Stimulated activated CD8-positive, alpha-beta memory T cell treated with anti-CD3 and anti-CD28 coated beads, Interleukin-4, amount 100 ng/mL, for 1 hour (primary cell): ENCODE data around the gene UACA.
"Not testable (repeated sequence)": the region's sequence is repeated elsewhere in the genome, so short reads cannot be mapped to it uniquely, and the experiment has no call there.

Experiments
- DNase-seq, 2 donors: peaks; one replicate each; pipeline ENCODE4 v3.0.0-alpha.2; 2020; ENCODE audit warnings: low read depth in 2 of 2, low spot score in 1 of 2

UACA gene

DNA sequence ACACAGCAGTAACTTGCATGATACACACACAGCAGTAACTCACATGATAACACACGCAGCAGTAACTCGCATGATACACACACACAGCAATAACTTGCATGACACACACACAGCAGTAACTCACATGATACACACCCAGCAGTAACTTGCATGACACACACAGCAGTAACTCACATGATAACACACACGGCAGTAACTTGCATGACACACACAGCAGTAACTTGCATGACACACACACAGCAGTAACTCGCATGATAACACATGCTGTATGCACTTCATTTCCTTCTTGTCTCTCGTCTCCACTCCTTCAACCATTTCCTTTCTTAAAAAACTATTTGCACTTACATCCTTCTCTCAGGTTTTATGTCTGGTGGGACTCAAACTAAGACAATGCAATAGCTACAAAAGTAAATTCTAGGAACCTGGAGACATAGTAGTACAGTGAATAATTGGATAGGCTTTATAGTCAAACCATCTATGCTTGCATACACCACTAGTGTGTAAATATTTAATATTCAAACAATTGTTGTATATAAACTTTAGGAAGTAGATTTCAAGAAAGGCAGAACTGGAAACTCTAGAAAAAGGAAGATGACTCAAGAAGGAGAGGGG, 130.8 kb downstream of the UACA start:
- no peak for DNase-seq

- no peak for DNase-seq
Measured at GRCh38 chr15:70632079-70632478, 131.3 kb downstream of the UACA start.

- DNase-seq, result no peak
Measured at GRCh38 chr15:70629735-70630273, 133.6 kb downstream of the UACA start.

GRCh38 chr15:70628549-70628896, 134.8 kb downstream of the UACA start:
- DNase-seq, result no peak

GRCh38 chr15:70627734-70628548, 135.4 kb downstream of the UACA start:
- DNase-seq, result no peak

- no peak for DNase-seq
Measured at GRCh38 chr15:70627322-70627721, 136.0 kb downstream of the UACA start.

DNA sequence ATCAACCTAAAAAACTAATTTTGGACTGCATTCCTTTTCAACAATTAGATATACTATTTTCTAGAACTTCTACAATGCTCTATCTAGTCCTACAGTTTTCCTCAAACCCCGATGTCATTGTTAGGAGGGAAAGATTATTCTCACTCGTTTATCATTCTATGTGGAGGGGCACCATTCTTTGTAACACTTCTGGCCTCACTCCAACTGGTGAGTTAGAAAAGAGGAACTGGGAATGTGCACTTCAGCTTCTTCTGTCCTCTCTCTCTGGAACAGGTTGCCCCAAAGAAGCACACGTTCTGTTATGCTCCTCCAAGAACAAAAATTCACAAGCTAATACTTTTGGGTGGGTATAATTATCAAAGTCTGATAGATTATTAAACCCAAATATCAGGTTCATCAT, 137.9 kb downstream of the UACA start:
- DNase-seq, result no peak

DNA sequence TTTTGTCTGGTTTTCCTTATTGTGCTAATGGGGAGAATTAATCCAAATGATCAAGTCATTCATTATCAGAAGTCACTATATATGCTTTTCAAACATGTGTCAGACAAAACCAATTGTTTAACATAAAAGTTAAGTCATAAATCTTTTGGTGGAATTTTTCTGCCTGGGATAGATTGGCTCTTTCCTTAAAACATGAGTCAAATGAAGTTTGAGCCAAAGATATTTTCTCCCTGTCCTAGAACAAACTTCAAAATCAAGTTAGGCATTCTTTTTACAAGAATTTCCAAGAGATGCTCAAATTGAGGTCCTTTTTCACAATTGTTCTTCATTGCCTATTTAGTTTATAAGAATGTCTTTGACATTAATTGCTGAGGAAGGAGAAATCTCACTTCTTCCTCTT, 138.3 kb downstream of the UACA start:
- DNase-seq, result no peak

DNA sequence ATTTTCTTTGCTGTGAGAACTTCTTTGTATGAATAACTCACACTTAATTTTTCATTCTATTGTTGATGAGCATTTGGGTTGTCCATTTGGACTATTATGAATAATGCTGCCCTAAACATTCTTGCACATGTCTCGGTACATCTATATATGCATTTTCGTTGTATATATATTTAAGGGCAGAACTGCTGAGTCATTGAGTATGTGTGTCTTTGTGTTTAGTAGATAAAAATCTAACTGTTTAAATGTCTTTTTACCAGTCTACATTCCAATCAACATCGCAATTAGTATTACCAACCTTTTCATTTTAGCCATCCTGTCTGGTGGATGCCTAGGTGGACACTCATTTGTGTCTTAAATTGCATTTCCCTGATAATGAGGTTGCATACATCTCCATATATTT, 144.4 kb downstream of the UACA start:
- DNase-seq, result no peak

DNA sequence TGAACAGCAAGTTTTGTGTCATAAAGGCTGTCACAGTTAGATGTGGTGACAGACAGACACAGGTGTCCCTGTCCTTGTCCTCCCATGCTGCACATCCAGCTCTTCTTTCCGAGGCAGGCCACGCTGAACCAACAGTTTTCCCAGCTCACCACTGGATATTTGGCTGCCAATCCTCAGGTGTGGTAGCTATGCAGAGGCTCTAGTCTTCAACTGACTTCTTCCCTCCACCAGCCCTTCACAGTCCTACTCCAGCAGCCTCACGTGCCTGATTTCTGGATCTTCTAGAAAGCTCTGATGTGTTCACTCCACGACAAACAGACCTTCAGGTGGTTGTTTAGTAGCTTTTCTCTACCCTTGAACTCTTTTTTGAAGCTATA, 145.5 kb downstream of the UACA start:
- no peak for DNase-seq

- DNase-seq, result no peak
Measured at GRCh38 chr15:70617076-70617910, 146.1 kb downstream of the UACA start.

- DNase-seq, result not testable (repeated sequence)
Measured at GRCh38 chr15:70616311-70616756, 147.0 kb downstream of the UACA start.

GRCh38 chr15:70615435-70616310, 147.7 kb downstream of the UACA start:
- DNase-seq, result no peak

- no peak for DNase-seq
Measured at GRCh38 chr15:70614221-70614620, 149.1 kb downstream of the UACA start.

- DNase-seq, result no peak
Measured at GRCh38 chr15:70613271-70613670, 150.1 kb downstream of the UACA start.

DNA sequence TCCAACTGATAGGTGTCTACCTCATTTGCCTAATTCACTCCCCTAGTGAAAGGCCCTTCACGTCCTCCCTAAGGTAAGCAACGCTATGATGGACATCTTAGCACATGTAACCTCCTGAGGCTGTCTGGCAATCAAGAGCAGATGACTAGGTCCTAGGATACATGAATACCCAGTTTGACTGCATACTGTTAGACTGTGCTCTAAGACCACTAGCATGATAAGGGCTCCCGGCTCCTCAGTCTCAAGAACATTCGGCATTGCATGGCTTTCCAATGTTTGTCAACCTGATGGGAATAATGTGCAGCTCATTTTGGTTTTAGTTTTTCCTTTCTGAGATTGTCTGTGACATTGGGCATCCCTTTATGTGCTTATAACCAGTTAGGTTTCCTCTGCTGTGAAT, 152.1 kb downstream of the UACA start:
- no peak for DNase-seq

DNA sequence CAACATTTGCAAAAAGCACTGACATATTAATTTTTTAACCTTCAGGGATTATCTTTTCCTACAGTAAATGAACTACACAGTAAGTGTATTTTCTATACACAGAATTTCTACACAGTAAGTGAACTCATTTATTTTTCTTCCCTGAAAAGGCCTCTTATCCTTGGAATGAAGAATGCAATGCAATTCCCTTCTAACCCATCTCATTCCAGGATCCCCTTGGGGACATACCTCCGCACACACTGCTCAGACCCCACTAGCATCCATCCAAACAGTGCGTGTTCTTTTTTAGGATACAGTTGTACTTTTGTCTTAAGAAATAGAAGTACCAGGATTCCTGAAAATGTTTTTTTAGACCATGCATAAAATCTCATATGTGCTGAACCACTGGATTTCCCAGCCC, 152.8 kb downstream of the UACA start:
- DNase-seq, result no peak

- DNase-seq, result no peak
Measured at GRCh38 chr15:70609889-70610288, 153.5 kb downstream of the UACA start.

DNA sequence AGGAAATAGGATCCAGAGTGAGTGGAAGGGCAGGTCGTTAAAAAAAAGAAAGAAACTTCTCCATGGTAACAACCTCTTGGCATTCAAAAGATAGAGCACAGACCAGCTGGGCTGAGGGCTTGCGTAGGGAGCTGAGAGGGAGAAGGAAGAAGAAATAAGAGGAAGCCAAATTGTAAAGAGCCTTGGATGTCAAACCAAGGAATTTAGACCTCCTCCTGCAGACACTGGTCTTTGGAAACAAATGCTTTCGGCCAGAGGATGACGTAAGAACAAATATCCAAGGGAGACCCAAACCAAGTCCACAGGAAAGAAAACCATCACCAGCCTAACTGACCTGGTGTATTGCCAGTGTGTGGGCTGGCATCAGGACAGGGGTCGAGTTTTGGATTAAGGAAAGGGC, 155.2 kb downstream of the UACA start:
- no peak for DNase-seq

DNA sequence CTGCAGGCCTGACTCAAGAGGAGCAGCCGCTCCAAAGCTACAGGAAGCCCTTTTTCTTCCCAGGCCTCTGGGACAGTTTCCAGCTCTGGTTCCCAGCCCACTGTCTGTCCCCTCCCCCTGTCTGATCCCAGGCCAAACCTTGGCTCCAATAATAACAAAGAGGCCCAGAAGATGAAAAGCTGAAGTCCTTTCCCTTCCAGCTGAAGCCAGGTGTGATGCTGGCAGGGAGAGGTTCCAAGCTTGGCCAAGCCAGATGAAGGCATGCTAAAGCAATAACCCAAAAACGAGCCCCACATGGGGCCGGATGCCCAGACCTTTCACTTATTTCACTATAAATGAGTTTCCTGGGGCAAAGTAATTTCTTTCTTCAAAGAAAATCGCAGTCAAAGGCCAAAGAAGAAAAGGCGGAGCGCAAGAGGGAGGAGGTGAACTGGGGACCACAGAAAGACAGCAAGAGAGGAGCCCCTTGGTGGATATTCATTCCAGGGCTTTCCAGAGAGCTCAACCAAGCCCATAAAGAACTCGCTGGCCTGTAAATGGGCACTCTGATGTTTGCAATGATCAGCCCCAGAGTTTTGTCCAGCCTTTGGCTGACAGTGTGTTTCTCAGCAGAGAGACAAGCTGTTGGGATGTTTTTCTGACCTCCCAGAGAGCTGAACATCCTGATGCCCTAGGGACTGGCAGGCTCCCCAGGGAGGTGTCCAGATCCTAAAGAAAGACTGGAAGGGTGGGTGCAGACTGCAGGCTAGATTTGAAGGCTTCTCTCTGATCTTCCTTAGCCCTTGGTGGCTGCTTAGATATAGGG, 157.6 kb downstream of the UACA start:
- no peak for DNase-seq
